NCI-H69 (cell line): ENCODE results near the gene DBR1.

ENCODE experiments used
- DNase-seq: peaks from one replicate; lab custom pipeline; 2025; lab: John Stamatoyannopoulos, UW

DBR1 gene

GRCh38 chr3:138124188-138124587 lies 50.5 kb downstream of the DBR1 start:
- no peak for DNase-seq

GRCh38 chr3:138119423-138119766 lies 55.3 kb downstream of the DBR1 start:
- DNase-seq: no peak

GRCh38 chr3:138118612-138119422 lies 55.9 kb downstream of the DBR1 start:
- DNase-seq: peak; percentile 61

- DNase-seq: peak; percentile 43
Measured at GRCh38 chr3:138114988-138115971, 59.4 kb downstream of the DBR1 start, which contains the start of gene DZIP1L. Gene DZIP1L (minus strand): TSS chr3:138115608. CDS start chr3:138103971, 11,637 bp downstream.

GRCh38 chr3:138114431-138114918 lies 60.2 kb downstream of the DBR1 start:
- no peak for DNase-seq

GRCh38 chr3:138113326-138113725 lies 61.4 kb downstream of the DBR1 start:
- peak; percentile 53 for DNase-seq

GRCh38 chr3:138112362-138112761 lies 62.4 kb downstream of the DBR1 start:
- no peak for DNase-seq
